GM23338 (cell line): ENCODE measurements around the gene CXCR5.

Source experiments
- CTCF ChIP-seq, 2 experiments: fragments of 200-600 bp in 1 of 2; sonication (generic) in 1 of 2; conservative IDR thresholded peaks; 2 replicates each; pipeline versions ENCODE4 v1.5.1 to v1.6.1; 2016 to 2017; ENCODE audit warnings: antibody characterized with exemption in 2 of 2, low read depth in 2 of 2, mild to moderate bottlenecking in 2 of 2, moderate library complexity in 1 of 2
- EZH2phosphoT487 ChIP-seq: fragments of 200-600 bp; sonication (generic); IDR thresholded peaks from one replicate; pipeline ENCODE4 v1.8.1; 2018; ENCODE audit warnings: antibody characterized with exemption; ENCODE audit not compliant: unreplicated experiment
- REST ChIP-seq: IDR thresholded peaks from one replicate; pipeline ENCODE4 v1.6.1; 2018; ENCODE audit warnings: antibody characterized with exemption; ENCODE audit not compliant: unreplicated experiment
- TF ChIP-seq, protein P1 (sequence below): IDR thresholded peaks from 2 replicates; pipeline ENCODE4 v1.6.1; 2016; ENCODE audit warnings: antibody characterized with exemption

DNA sequence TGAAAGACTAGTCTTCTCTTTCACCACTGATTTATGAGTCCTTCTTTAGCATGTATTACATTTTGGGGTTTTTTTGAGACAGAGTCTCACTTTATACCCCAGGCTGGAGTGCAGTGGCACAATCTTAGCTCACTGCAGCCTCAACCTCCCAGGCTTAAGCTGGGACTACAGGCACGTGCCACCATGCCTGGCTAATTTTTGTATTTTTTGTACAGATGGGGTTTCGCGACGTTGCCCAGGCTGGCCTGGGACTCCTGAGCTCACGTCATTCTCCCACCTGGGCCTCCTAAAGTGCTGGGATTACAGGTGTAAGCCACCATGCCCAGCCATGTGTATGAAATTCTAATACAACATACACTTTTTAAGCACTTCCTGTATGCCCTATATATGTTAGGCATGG, 26.3 kb upstream of the CXCR5 start:
- TF ChIP-seq CTCF (conservative IDR thresholded peaks at IDR 0.05; ENCODE audit: low read depth in 2 of 2) = no peak
- TF ChIP-seq REST = no peak
- TF ChIP-seq, protein P1, sequence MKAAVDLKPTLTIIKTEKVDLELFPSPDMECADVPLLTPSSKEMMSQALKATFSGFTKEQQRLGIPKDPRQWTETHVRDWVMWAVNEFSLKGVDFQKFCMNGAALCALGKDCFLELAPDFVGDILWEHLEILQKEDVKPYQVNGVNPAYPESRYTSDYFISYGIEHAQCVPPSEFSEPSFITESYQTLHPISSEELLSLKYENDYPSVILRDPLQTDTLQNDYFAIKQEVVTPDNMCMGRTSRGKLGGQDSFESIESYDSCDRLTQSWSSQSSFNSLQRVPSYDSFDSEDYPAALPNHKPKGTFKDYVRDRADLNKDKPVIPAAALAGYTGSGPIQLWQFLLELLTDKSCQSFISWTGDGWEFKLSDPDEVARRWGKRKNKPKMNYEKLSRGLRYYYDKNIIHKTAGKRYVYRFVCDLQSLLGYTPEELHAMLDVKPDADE = no peak
- no peak for TF ChIP-seq EZH2phosphoT487
